ENCODE results near the gene IPPK. TPM values are rescaled to one million over a fixed set of nuclear protein-coding genes. Genes with fewer than 3 reads are reported as not detected.

Gene IPPK
- total and polyA plus RNA-seq, 2 of the 4 experiments (the other 2 are of a cell fraction) = 25.1 to 26.8 TPM

GRCh38 chr9:92679413-92680165 lies 9.7 kb upstream of the IPPK start:
- H3K4me1 ChIP-seq (ENCODE audit: control insufficient read depth, insufficient read depth, low read length) = peaks cover 2% of the 10 kb centered on the region; the same call in 1 of the 2 replicates
- H2BK120ac ChIP-seq (ENCODE audit: low read depth, low read length) = no peak overlapping the region
- DNase-seq (no peak), ATAC-seq (ENCODE audit: low read depth) (no peak)
- no peak overlapping the region for H3K23ac ChIP-seq (ENCODE audit: low read depth, low read length)
- no peak overlapping the region for H3K18ac ChIP-seq (ENCODE audit: low read depth, low read length)
- H3K4ac ChIP-seq (ENCODE audit: low read depth, low read length) = no peak overlapping the region
- no peak overlapping the region for H3K27ac ChIP-seq (ENCODE audit: insufficient read depth, low read length)
- no peaks in the 10 kb centered on the region for H3K79me1 ChIP-seq (ENCODE audit: low read depth in 1 of 2, low read length in 2 of 2)
- H3K9me1 ChIP-seq (ENCODE audit: insufficient read depth, low read length) = peaks cover 3% of the 10 kb centered on the region; the same call in 1 of the 2 replicates
- H3K4me3 ChIP-seq (ENCODE audit: insufficient read depth, low read depth, low read length) = no peak overlapping the region
- no peak overlapping the region for H2AK5ac ChIP-seq (ENCODE audit: low read depth, low read length)
- CTCF ChIA-PET = no interaction called here
- dilution Hi-C loops (cut with HindIII; ENCODE audit: low sequenced_read_pairs, unreplicated experiment) (no loop called here), intact Hi-C loops (cut with micrococcal nuclease) (no loop called here), in situ Hi-C loops (cut with MboI; ENCODE audit: low sequenced_read_pairs) (no loop called here)
- 89% methylated on average over 8 of the region's 14 CpGs; no CpG with 5 or more reads in 1 of the 2 experiments for WGBS, 2 experiments (ENCODE audit: extremely low coverage in 2 of 2, insufficient read length in 1 of 2)
- no peak overlapping the region for H4K8ac ChIP-seq (ENCODE audit: low read depth in 2 of 2, low read length in 2 of 2)
- no peak overlapping the region for H3K9ac ChIP-seq (ENCODE audit: low read depth, low read length)
- H2AFZ ChIP-seq (replicated peaks; ENCODE audit: low read length, poor library complexity) = peak overlapping the region; percentile 58
- H3K14ac ChIP-seq (replicated peaks; ENCODE audit: low read depth, low read length) = no peak overlapping the region
- no peak overlapping the region for H2BK20ac ChIP-seq (ENCODE audit: low read depth, low read length)
- POLR2A ChIA-PET (ENCODE audit: unreplicated experiment) = no interaction called here
- H4K20me1 ChIP-seq (ENCODE audit: insufficient read depth, low read length) = no peaks in the 10 kb centered on the region
- no peaks in the 10 kb centered on the region for H3K27me3 ChIP-seq (ENCODE audit: control insufficient read depth, insufficient read depth, low read length)
- H4K5ac ChIP-seq (ENCODE audit: low read depth, low read length) = no peak overlapping the region
- no peak overlapping the region for H3K4me2 ChIP-seq (ENCODE audit: low read depth, low read length)
- H3K36me3 ChIP-seq (ENCODE audit: control insufficient read depth, insufficient read depth, low read length) = no peaks in the 10 kb centered on the region
- no peak for TF ChIP-seq USF2 (IDR thresholded peaks at IDR 0.05; ENCODE audit: low read depth, low read length)
- no peak for TF ChIP-seq CHD1 (IDR thresholded peaks at IDR 0.05; ENCODE audit: low read depth, low read length)
- TF ChIP-seq POLR2A (IDR thresholded peaks at IDR 0.05; ENCODE audit: low read depth, low read length) = no peak
- TF ChIP-seq RFX5 (IDR thresholded peaks at IDR 0.05; ENCODE audit: low read depth, low read length) = no peak
- TF ChIP-seq FOS (IDR thresholded peaks at IDR 0.05; ENCODE audit: low read depth, low read length) = no peak
- no peak for TF ChIP-seq MAZ (IDR thresholded peaks at IDR 0.05; ENCODE audit: borderline replicate concordance, low read depth, low read length)
- no peak for TF ChIP-seq CTCF (conservative IDR thresholded peaks at IDR 0.05; ENCODE audit: low read depth, low read length)
- no peak for TF ChIP-seq BHLHE40 (IDR thresholded peaks at IDR 0.05; ENCODE audit: low read depth, low read length)
- no peak for TF ChIP-seq NFE2L2 (IDR thresholded peaks at IDR 0.05; ENCODE audit: low read depth, low read length)
- no peak for TF ChIP-seq ELK1 (IDR thresholded peaks at IDR 0.05; ENCODE audit: borderline replicate concordance, low read depth, low read length)
- no peak for TF ChIP-seq MXI1 (IDR thresholded peaks at IDR 0.05; ENCODE audit: borderline replicate concordance, low read depth, low read length)
- no peak for TF ChIP-seq MAFK (IDR thresholded peaks at IDR 0.05; ENCODE audit: low read depth, low read length)
- TF ChIP-seq CEBPB (IDR thresholded peaks at IDR 0.05; ENCODE audit: low read depth, low read length) = no peak
- TF ChIP-seq SMC3 (IDR thresholded peaks at IDR 0.05; ENCODE audit: low read depth, low read length) = no peak
- no peak for TF ChIP-seq RCOR1 (IDR thresholded peaks at IDR 0.05; ENCODE audit: insufficient replicate concordance, low read length)
- TF ChIP-seq RAD21 (IDR thresholded peaks at IDR 0.05; ENCODE audit: low read length) = no peak
- no peak overlapping the region for H2AK9ac ChIP-seq (replicated peaks; ENCODE audit: low read depth, low read length, poor library complexity)
- H3K56ac ChIP-seq (ENCODE audit: extremely low read depth, insufficient read depth, low read length) = no peak overlapping the region
- no peaks in the 10 kb centered on the region for H3K9me3 ChIP-seq (ENCODE audit: control insufficient read depth, insufficient read depth, low read length)
- no TSS peak for BruUV-seq (replicated peaks)
- no peak overlapping the region for H2BK5ac ChIP-seq (ENCODE audit: low read depth, low read length, poor library complexity, severe bottlenecking)
- no peak overlapping the region for H4K91ac ChIP-seq (ENCODE audit: insufficient read depth, low read depth, low read length)
- no peak overlapping the region for H2BK15ac ChIP-seq (ENCODE audit: low read depth, low read length)
